ENCODE results near the gene LIPH. TPM values are rescaled to one million over a fixed set of nuclear protein-coding genes. Genes with fewer than 3 reads are reported as not detected.

The LIPH gene
- total RNA-seq, 2 experiments from 2014 or later: not detected

GRCh38 chr3:185465471-185465870 is 86.9 kb downstream of the LIPH start:
- H3K4me3 ChIP-seq (ENCODE audit: low read length): no peak overlapping the region
- POLR2A ChIA-PET: no interaction called here
- H3K27ac Mint-ChIP-seq: no peak overlapping the region
- no peak for TF ChIP-seq CTCF (IDR thresholded peaks at IDR 0.05)
- no peak overlapping the region for H3K27ac ChIP-seq (ENCODE audit: low read depth in 1 of 2, low read length in 2 of 2)
- no peaks in the 10 kb centered on the region for H3K4me1 ChIP-seq (ENCODE audit: insufficient read depth, low read length)
- no peaks in the 10 kb centered on the region for H3K4me1 Mint-ChIP-seq (ENCODE audit: low read depth)
- DNase-seq (no peak), ATAC-seq (ENCODE audit: poor library complexity) (no peak)
- no peaks in the 10 kb centered on the region for H3K9me3 ChIP-seq (ENCODE audit: control insufficient read depth in 1 of 2, insufficient read depth in 1 of 2, low read length in 2 of 2)
- no peak overlapping the region for H3K4me3 Mint-ChIP-seq
- intact Hi-C loops (cut with DNase I, micrococcal nuclease): no loop called here
- peaks cover 3% of the 10 kb centered on the region for H3K36me3 Mint-ChIP-seq (ENCODE audit: low read depth)
- no peaks in the 10 kb centered on the region for H3K27me3 Mint-ChIP-seq
- CTCF ChIA-PET: no interaction called here
- no peaks in the 10 kb centered on the region for H3K36me3 ChIP-seq (ENCODE audit: insufficient read depth, low read length)
- no peaks in the 10 kb centered on the region for H3K9me3 Mint-ChIP-seq
- H3K27me3 ChIP-seq (ENCODE audit: control insufficient read depth in 1 of 2, insufficient read depth in 2 of 2, low read length in 2 of 2): no peaks in the 10 kb centered on the region

DNA sequence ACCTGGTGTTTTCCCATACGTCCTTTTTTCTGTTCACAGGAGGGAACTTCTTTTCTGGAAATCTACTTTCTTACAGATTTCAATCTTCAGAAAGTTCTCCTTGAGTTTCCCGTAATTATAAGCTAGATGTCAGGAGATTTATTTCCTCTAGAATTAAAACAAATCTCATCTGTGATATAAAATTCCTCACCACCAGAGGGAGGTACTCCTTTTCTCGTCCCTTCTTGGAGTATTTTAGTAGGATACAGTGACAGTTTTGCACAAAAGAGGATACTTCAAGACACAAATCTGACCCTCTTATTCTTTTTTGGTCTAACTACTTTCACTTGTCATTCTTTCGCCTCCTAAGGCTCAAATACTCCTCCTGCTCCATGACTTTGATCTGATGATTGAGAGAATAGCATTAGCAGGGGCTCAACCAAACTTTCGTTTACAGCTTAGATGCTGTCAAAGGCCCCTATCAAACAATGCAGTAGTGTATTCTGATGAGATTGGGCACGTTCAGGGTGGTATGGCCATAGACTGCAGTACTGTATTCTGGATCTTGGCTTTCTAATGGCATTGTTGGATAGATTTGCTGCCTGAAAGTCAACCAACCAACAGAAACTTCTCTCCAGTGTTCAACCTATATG is 91.6 kb downstream of the LIPH start:
- POLR2A ChIA-PET: no interaction called here
- no peaks in the 10 kb centered on the region for H3K36me3 ChIP-seq (ENCODE audit: insufficient read depth, low read length)
- CTCF ChIA-PET: no interaction called here
- Mint-ChIP-seq H3K4me3 (no peak overlapping the region), H3K4me1 (ENCODE audit: low read depth) (no peaks in the 10 kb centered on the region), H3K27me3 (no peaks in the 10 kb centered on the region), H3K36me3 (ENCODE audit: low read depth) (no peaks in the 10 kb centered on the region), H3K9me3 (no peaks in the 10 kb centered on the region), H3K27ac (no peak overlapping the region)
- ATAC-seq (ENCODE audit: poor library complexity) (no peak), DNase-seq (no peak)
- H3K4me3 ChIP-seq (ENCODE audit: low read length): no peak overlapping the region
- TF ChIP-seq CTCF (IDR thresholded peaks at IDR 0.05): no peak
- intact Hi-C loops (cut with DNase I, micrococcal nuclease): no loop called here
- H3K27me3 ChIP-seq (ENCODE audit: control insufficient read depth in 1 of 2, insufficient read depth in 2 of 2, low read length in 2 of 2): no peaks in the 10 kb centered on the region
- no peak overlapping the region for H3K27ac ChIP-seq (ENCODE audit: low read depth in 1 of 2, low read length in 2 of 2)
- no peaks in the 10 kb centered on the region for H3K4me1 ChIP-seq (ENCODE audit: insufficient read depth, low read length)
- no peaks in the 10 kb centered on the region for H3K9me3 ChIP-seq (ENCODE audit: control insufficient read depth in 1 of 2, insufficient read depth in 1 of 2, low read length in 2 of 2)

- H3K9me3 ChIP-seq (ENCODE audit: control insufficient read depth in 1 of 2, insufficient read depth in 1 of 2, low read length in 2 of 2): no peaks in the 10 kb centered on the region
- H3K27me3 ChIP-seq (ENCODE audit: control insufficient read depth in 1 of 2, insufficient read depth in 2 of 2, low read length in 2 of 2): no peaks in the 10 kb centered on the region
- H3K9me3 Mint-ChIP-seq: no peaks in the 10 kb centered on the region
- H3K27me3 Mint-ChIP-seq: no peaks in the 10 kb centered on the region
- H3K36me3 Mint-ChIP-seq (ENCODE audit: low read depth): no peaks in the 10 kb centered on the region
- no peaks in the 10 kb centered on the region for H3K36me3 ChIP-seq (ENCODE audit: insufficient read depth, low read length)
- H3K4me3 ChIP-seq (ENCODE audit: low read length): no peak overlapping the region
- no peaks in the 10 kb centered on the region for H3K4me1 Mint-ChIP-seq (ENCODE audit: low read depth)
- CTCF ChIA-PET: interaction anchor here (1.1 kb wide), 1 partner anchor 12 kb away, joined by 4 read pairs; no protein-coding TSS in a partner anchor
- DNase-seq (no peak), ATAC-seq (ENCODE audit: poor library complexity) (no peak)
- H3K27ac Mint-ChIP-seq: no peak overlapping the region
- no peak overlapping the region for H3K4me3 Mint-ChIP-seq
- POLR2A ChIA-PET: no interaction called here
- TF ChIP-seq CTCF (IDR thresholded peaks at IDR 0.05): no peak
- no peak overlapping the region for H3K27ac ChIP-seq (ENCODE audit: low read depth in 1 of 2, low read length in 2 of 2)
- H3K4me1 ChIP-seq (ENCODE audit: insufficient read depth, low read length): no peaks in the 10 kb centered on the region
- intact Hi-C loops (cut with DNase I, micrococcal nuclease): no loop called here
Measured at GRCh38 chr3:185460309-185460708, 92.1 kb downstream of the LIPH start.
